Neuron (in vitro differentiated cells): ENCODE data around the gene NR4A3.

ENCODE experiments used
- H2AFZ ChIP-seq: one replicate; pipeline ENCODE4 v1.6.1; 2013; ENCODE audit warnings: low read depth, mild to moderate bottlenecking, inconsistent platforms, low read length, moderate library complexity
- H3K27me3 ChIP-seq: one replicate; pipeline ENCODE4 v1.6.1; 2013; ENCODE audit warnings: low read length; ENCODE audit not compliant: insufficient read depth
- H3K36me3 ChIP-seq: one replicate; pipeline ENCODE4 v1.6.1; 2013; ENCODE audit warnings: low read length; ENCODE audit not compliant: insufficient read depth
- H3K4me1 ChIP-seq: one replicate; pipeline ENCODE4 v1.6.1; 2013; ENCODE audit warnings: low read length; ENCODE audit not compliant: insufficient read depth
- H3K4me3 ChIP-seq: 2 replicates; pipeline ENCODE4 v1.5.1; 2013; ENCODE audit warnings: mild to moderate bottlenecking, low read length, moderate library complexity
- H3K9me3 ChIP-seq: one replicate; pipeline ENCODE4 v1.6.1; 2013; ENCODE audit warnings: low read length

NR4A3 gene

DNA sequence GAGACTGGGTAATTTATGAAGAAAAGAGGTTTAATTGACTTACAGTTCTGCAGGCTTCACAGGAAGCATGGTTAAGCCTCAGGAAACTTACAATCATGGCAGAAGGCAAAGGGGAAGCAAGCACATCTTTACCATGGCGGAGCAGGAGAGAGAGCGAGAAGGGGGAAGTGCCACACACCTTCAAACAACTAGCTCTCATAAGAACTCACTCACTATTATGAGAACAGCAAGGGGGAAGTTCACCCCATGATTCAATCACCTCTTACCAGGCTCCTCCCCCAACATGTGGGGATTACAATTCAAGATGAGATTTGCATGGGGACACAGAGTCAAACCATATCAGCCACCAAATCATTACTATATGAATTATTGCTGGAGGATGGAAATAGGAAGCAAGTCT lies 54.5 kb downstream of the NR4A3 start:
- Histone ChIP-seq H3K4me1 (peaks cover 2% of the 10 kb centered on the region), H2AFZ (no peak overlapping the region), H3K4me3 (no peak overlapping the region), H3K27me3 (no peaks in the 10 kb centered on the region), H3K36me3 (no peaks in the 10 kb centered on the region), H3K9me3 (no peaks in the 10 kb centered on the region)

DNA sequence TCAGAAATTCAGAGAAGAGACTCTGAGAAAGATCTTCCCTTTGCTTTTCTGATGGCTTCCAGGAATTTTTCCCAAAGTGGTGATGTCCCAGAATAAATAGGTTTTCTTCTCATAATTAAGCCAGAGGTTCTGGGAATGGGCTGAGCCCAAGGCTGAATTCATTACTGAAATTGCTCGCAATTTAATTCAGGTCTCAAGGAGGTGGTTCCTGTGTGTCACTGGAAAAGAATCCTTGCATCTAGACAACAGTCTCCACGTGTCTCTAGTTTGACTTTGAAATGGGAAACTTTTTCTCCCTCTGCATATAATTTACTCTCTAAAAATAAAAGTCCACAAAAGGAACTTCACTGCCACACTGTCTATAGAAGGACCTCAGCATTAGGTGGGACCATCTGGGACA lies 57.0 kb downstream of the NR4A3 start:
- Histone ChIP-seq H3K4me1 (peaks cover 2% of the 10 kb centered on the region), H2AFZ (no peak overlapping the region), H3K4me3 (no peak overlapping the region), H3K9me3 (no peaks in the 10 kb centered on the region), H3K27me3 (no peaks in the 10 kb centered on the region), H3K36me3 (no peaks in the 10 kb centered on the region)

DNA sequence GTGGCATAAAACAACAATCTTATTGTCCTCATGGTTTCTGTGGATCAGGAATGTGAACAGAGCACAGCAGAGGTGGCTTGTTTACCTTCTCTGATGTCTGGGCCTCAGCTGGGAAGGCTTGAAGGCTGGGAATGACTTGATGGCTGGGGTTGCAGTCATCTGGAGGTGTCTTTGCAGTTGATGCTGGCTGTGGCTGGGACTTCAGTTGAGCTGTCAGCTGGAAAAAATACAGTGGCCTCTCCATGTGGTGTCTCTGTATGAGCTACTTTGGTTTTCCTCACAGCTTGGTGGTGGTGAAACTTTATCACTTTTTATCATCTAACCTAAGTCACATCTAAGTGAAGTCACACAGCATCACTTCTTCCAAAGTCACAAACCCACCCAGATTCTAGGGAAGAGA lies 60.1 kb downstream of the NR4A3 start:
- Histone ChIP-seq H3K9me3 (no peaks in the 10 kb centered on the region), H3K4me3 (no peak overlapping the region), H3K4me1 (peaks cover 2% of the 10 kb centered on the region), H3K27me3 (no peaks in the 10 kb centered on the region), H2AFZ (no peak overlapping the region), H3K36me3 (no peaks in the 10 kb centered on the region)

DNA sequence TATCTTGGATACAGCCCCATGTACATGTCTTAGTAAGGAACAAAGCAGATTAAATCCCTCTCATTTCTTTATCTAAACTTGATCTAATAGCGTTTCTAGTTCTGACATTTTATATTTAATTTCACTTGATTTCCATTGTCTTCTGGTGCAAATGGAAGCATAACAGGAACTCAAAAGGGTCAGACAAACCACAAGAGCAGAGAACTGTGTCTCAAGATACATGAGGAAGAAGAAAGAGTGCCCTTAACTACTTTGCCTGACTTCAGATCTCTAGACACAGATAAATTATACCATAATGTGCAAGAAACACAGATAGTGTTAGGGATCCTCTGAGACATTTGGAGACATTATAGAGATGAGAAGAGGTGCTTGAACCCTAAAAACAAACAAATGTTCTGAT lies 64.1 kb downstream of the NR4A3 start:
- H3K4me1 ChIP-seq = no peaks in the 10 kb centered on the region
- no peaks in the 10 kb centered on the region for H3K36me3 ChIP-seq
- H3K27me3 ChIP-seq = no peaks in the 10 kb centered on the region
- no peaks in the 10 kb centered on the region for H3K9me3 ChIP-seq
- H2AFZ ChIP-seq = no peak overlapping the region
- no peak overlapping the region for H3K4me3 ChIP-seq

GRCh38 chr9:99889120-99889519 lies 67.4 kb downstream of the NR4A3 start:
- no peak overlapping the region for H2AFZ ChIP-seq
- no peaks in the 10 kb centered on the region for H3K27me3 ChIP-seq
- no peaks in the 10 kb centered on the region for H3K4me1 ChIP-seq
- no peaks in the 10 kb centered on the region for H3K9me3 ChIP-seq
- no peak overlapping the region for H3K4me3 ChIP-seq
- no peaks in the 10 kb centered on the region for H3K36me3 ChIP-seq

DNA sequence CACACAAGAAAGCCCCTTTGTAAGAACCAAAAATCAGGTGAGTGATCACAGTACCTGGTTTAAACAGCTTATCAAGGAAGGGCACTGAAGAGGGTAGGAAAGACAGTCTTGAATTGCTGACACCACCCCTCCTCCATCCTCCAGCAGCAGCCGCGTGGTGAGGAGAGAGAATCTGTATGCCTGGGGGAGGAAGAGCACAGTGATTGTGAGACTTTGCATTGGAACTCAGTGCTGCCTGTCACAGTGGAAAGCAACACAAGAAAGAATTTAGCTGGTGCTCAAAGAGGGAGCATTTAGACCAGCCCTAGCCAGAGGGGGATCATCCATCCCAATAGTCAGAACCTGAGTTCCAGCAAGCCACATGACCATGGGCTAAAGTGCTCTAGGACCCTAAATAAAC lies 73.1 kb downstream of the NR4A3 start:
- H3K27me3 ChIP-seq = no peaks in the 10 kb centered on the region
- H3K36me3 ChIP-seq = no peaks in the 10 kb centered on the region
- no peak overlapping the region for H3K4me3 ChIP-seq
- no peaks in the 10 kb centered on the region for H3K9me3 ChIP-seq
- H2AFZ ChIP-seq = no peak overlapping the region
- no peaks in the 10 kb centered on the region for H3K4me1 ChIP-seq

DNA sequence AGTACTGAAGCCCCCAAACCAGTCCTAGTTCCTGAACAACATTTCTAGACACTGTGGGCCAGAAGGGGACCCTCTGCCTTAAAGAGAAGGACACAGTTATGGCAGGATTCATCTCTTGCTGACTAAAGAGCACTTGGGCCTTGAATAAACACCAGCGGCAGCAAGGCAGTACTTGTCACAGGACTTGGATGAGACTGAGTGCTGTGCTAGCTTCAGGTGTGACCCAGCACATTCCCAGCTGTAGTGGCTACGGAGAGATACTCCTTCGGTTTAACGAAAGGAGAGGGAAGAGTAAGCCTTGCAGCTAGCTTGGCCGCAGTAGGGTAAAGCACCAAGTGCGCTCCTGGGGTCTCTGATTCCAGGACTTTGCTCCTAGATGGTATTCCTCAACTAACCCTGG lies 73.8 kb downstream of the NR4A3 start:
- H3K4me3 ChIP-seq = no peak overlapping the region
- no peaks in the 10 kb centered on the region for H3K4me1 ChIP-seq
- H3K36me3 ChIP-seq = no peaks in the 10 kb centered on the region
- H3K9me3 ChIP-seq = no peaks in the 10 kb centered on the region
- H2AFZ ChIP-seq = no peak overlapping the region
- H3K27me3 ChIP-seq = no peaks in the 10 kb centered on the region

DNA sequence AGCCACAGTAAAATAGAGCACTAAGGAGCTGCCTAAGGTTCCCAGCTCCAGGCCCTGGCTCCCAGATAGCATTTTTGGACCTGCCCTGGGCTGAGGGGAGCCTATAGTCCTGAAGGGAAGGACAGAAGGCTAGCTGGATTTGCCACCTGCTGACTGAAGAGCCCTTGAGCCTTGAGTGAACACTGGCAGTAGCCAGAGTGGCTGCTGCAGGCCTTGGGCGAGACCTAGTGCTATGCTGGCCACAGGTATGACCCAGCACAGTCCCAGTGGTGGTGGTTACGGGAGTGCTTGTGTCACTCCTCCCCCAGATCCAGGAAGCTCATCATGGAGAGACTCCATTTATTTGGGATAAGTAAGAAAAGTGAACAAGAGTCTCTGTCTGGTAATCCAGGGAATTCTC lies 74.4 kb downstream of the NR4A3 start:
- Histone ChIP-seq H3K36me3 (no peaks in the 10 kb centered on the region), H3K27me3 (no peaks in the 10 kb centered on the region), H3K4me3 (no peak overlapping the region), H3K9me3 (no peaks in the 10 kb centered on the region), H2AFZ (no peak overlapping the region), H3K4me1 (no peaks in the 10 kb centered on the region)

- H3K27me3 ChIP-seq = no peaks in the 10 kb centered on the region
- no peaks in the 10 kb centered on the region for H3K9me3 ChIP-seq
- peaks cover 7% of the 10 kb centered on the region for H3K4me1 ChIP-seq
- no peak overlapping the region for H2AFZ ChIP-seq
- no peaks in the 10 kb centered on the region for H3K36me3 ChIP-seq
- no peak overlapping the region for H3K4me3 ChIP-seq
Measured at GRCh38 chr9:99903393-99903792, 81.7 kb downstream of the NR4A3 start.

DNA sequence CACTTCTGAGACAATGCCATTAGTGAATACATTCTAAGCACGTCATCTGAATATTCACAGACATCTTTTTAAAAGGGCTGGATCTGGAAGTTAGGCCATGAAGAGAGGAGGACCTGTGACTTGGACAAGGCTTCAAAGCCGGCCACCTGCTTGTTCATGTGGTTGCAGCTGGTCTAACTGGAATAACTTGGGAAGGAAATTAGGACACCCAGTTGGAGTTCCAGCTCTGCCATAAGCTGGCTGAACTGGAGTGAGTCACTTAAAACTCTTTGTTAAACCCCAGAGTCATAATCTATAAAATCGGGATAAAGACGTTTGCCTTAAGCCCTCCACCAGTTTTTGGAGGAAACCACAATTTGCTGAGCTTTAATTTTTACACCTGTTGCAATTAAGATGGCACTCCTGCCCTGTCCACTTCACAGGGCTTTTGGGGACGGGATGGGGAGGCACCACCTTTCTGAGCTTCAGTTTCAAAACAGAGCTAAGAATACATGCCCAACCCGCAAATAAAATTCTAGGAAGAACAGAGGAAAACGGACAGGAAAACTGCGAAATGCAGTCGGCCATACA lies 84.2 kb downstream of the NR4A3 start:
- Histone ChIP-seq H3K9me3 (no peaks in the 10 kb centered on the region), H3K36me3 (no peaks in the 10 kb centered on the region), H3K27me3 (no peaks in the 10 kb centered on the region), H3K4me1 (peaks cover 7% of the 10 kb centered on the region), H2AFZ (peak overlapping the region; percentile 89), H3K4me3 (peak overlapping the region; percentile 96)

- Histone ChIP-seq H3K27me3 (no peaks in the 10 kb centered on the region), H3K9me3 (no peaks in the 10 kb centered on the region), H3K36me3 (no peaks in the 10 kb centered on the region)
Measured at GRCh38 chr9:99906403-99907207, 84.9 kb downstream of the NR4A3 start, which contains the start of gene STX17. Gene STX17, plus strand, starts transcription at chr9:99906654. Its CDS starts 8,586 bp downstream, at chr9:99915240.

DNA sequence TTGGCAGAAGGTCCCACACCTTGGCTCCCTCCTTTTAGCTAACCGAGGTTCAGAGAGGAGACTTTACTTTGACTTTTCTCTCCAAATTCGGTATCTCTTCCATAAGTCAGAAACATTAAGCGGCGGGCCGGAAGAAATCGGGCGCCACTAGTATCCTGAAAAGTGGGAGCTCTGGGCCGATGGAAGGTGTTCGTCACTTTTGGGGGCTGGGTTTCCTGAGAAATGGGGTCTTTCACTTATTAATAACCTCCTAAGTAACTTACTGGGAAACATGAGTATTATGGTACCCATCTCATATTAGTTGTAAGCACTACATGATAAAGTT lies 85.5 kb downstream of the NR4A3 start:
- peak overlapping the region; percentile 96 for H3K4me3 ChIP-seq
- no peaks in the 10 kb centered on the region for H3K9me3 ChIP-seq
- H3K36me3 ChIP-seq = no peaks in the 10 kb centered on the region
- H2AFZ ChIP-seq = peak overlapping the region; percentile 94
- peaks cover 7% of the 10 kb centered on the region for H3K4me1 ChIP-seq
- H3K27me3 ChIP-seq = no peaks in the 10 kb centered on the region

More at GRCh38 chr9:99906403-99907207, 84.9 kb downstream of the NR4A3 start, which contains the start of gene STX17:
- H2AFZ ChIP-seq = peak within 1 kb of the TSS; percentile 94
- peaks cover 7% of the 10 kb centered on the region for H3K4me1 ChIP-seq
- peak within 1 kb of the TSS; percentile 96 for H3K4me3 ChIP-seq

- H3K27me3 ChIP-seq = no peaks in the 10 kb centered on the region
- H3K9me3 ChIP-seq = no peaks in the 10 kb centered on the region
- H3K4me3 ChIP-seq = no peak overlapping the region
- peaks cover 7% of the 10 kb centered on the region for H3K4me1 ChIP-seq
- no peak overlapping the region for H2AFZ ChIP-seq
- H3K36me3 ChIP-seq = peaks cover 11% of the 10 kb centered on the region
Measured at GRCh38 chr9:99911600-99911999, 89.9 kb downstream of the NR4A3 start.
